Memory B cell (primary cell): Measurements from ENCODE around the gene IL22RA1.

Experiments used
- ATAC-seq: fragments of 150-1000 bp; cut with Tn5 transposase; 2 replicates; pipeline ENCODE4 v1.10.0; 2021; ENCODE audit warnings: low read depth, mild to moderate bottlenecking, moderate library complexity
- DNase-seq, 2 donors: peaks; one replicate each; pipeline ENCODE4 v3.0.0; 2022; ENCODE audit warnings: low spot score in 2 of 2
- H3K27ac Mint-ChIP-seq: one replicate; pipeline ENCODE4 v1.8.0; 2022; ENCODE audit warnings: mild to moderate bottlenecking, moderate library complexity, mixed read lengths
- H3K27me3 Mint-ChIP-seq: one replicate; pipeline ENCODE4 v1.8.0; 2022; ENCODE audit warnings: mixed read lengths
- H3K36me3 Mint-ChIP-seq: one replicate; pipeline ENCODE4 v1.8.0; 2022; ENCODE audit warnings: mild to moderate bottlenecking, mixed read lengths
- H3K4me1 Mint-ChIP-seq: one replicate; pipeline ENCODE4 v1.8.0; 2022; ENCODE audit warnings: mixed read lengths
- H3K4me3 Mint-ChIP-seq: one replicate; pipeline ENCODE4 v1.8.0; 2022; ENCODE audit warnings: mild to moderate bottlenecking, moderate library complexity, mixed read lengths
- H3K9me3 Mint-ChIP-seq: one replicate; pipeline ENCODE4 v1.8.0; 2022; ENCODE audit warnings: mixed read lengths

IL22RA1 gene

GRCh38 chr1:24109686-24110475, 33.1 kb downstream of the IL22RA1 start:
- H3K4me3 Mint-ChIP-seq: no peak overlapping the region
- H3K36me3 Mint-ChIP-seq: no peaks in the 10 kb centered on the region

GRCh38 chr1:24109166-24109483, 33.8 kb downstream of the IL22RA1 start:
- H3K27ac Mint-ChIP-seq: no peak overlapping the region
- no peak for ATAC-seq

More at GRCh38 chr1:24109686-24110475, 33.1 kb downstream of the IL22RA1 start:
- ATAC-seq (no peak), DNase-seq (no peak)
- peaks cover 14% of the 10 kb centered on the region for H3K4me1 Mint-ChIP-seq
- peaks cover 8% of the 10 kb centered on the region for H3K27me3 Mint-ChIP-seq
- H3K27ac Mint-ChIP-seq: no peak overlapping the region
- no peaks in the 10 kb centered on the region for H3K9me3 Mint-ChIP-seq

GRCh38 chr1:24108334-24109165, 34.4 kb downstream of the IL22RA1 start:
- Mint-ChIP-seq H3K27me3 (peaks cover 4% of the 10 kb centered on the region), H3K4me1 (peaks cover 11% of the 10 kb centered on the region), H3K4me3 (no peak overlapping the region), H3K36me3 (no peaks in the 10 kb centered on the region), H3K9me3 (no peaks in the 10 kb centered on the region), H3K27ac (no peak overlapping the region)
- DNase-seq (no peak), ATAC-seq (no peak)

More at GRCh38 chr1:24109166-24109483, 33.8 kb downstream of the IL22RA1 start:
- Mint-ChIP-seq H3K9me3 (no peaks in the 10 kb centered on the region), H3K27me3 (peaks cover 8% of the 10 kb centered on the region), H3K4me1 (peaks cover 14% of the 10 kb centered on the region), H3K36me3 (no peaks in the 10 kb centered on the region), H3K4me3 (no peak overlapping the region)
- DNase-seq: no peak

GRCh38 chr1:24107462-24108138, 35.3 kb downstream of the IL22RA1 start:
- ATAC-seq (no peak), DNase-seq (no peak)
- Mint-ChIP-seq H3K36me3 (no peaks in the 10 kb centered on the region), H3K4me1 (peaks cover 4% of the 10 kb centered on the region), H3K27me3 (no peaks in the 10 kb centered on the region), H3K27ac (peak overlapping the region; percentile 15), H3K9me3 (no peaks in the 10 kb centered on the region), H3K4me3 (no peak overlapping the region)

GRCh38 chr1:24105368-24106160, 37.4 kb downstream of the IL22RA1 start:
- Mint-ChIP-seq H3K27me3 (no peaks in the 10 kb centered on the region), H3K4me1 (no peaks in the 10 kb centered on the region), H3K9me3 (no peaks in the 10 kb centered on the region), H3K27ac (no peak overlapping the region), H3K36me3 (no peaks in the 10 kb centered on the region), H3K4me3 (no peak overlapping the region)
- ATAC-seq (no peak), DNase-seq (no peak)

GRCh38 chr1:24104854-24105253, 38.1 kb downstream of the IL22RA1 start:
- Mint-ChIP-seq H3K27me3 (no peaks in the 10 kb centered on the region), H3K4me1 (no peaks in the 10 kb centered on the region), H3K36me3 (no peaks in the 10 kb centered on the region), H3K9me3 (no peaks in the 10 kb centered on the region), H3K4me3 (no peak overlapping the region), H3K27ac (no peak overlapping the region)
- no peak for ATAC-seq
- no peak for DNase-seq

- no peaks in the 10 kb centered on the region for H3K4me1 Mint-ChIP-seq
- no peak overlapping the region for H3K4me3 Mint-ChIP-seq
- no peaks in the 10 kb centered on the region for H3K36me3 Mint-ChIP-seq
- DNase-seq (no peak), ATAC-seq (no peak)
- H3K27me3 Mint-ChIP-seq: no peaks in the 10 kb centered on the region
- no peak overlapping the region for H3K27ac Mint-ChIP-seq
- H3K9me3 Mint-ChIP-seq: no peaks in the 10 kb centered on the region
These were observed 39.1 kb downstream of the IL22RA1 start for GRCh38 chr1:24103879-24104278.

GRCh38 chr1:24103408-24103807, 39.5 kb downstream of the IL22RA1 start:
- Mint-ChIP-seq H3K4me3 (no peak overlapping the region), H3K27me3 (no peaks in the 10 kb centered on the region), H3K36me3 (no peaks in the 10 kb centered on the region), H3K9me3 (no peaks in the 10 kb centered on the region), H3K4me1 (no peaks in the 10 kb centered on the region), H3K27ac (no peak overlapping the region)
- no peak for DNase-seq
- no peak for ATAC-seq

GRCh38 chr1:24102961-24103360, 40.0 kb downstream of the IL22RA1 start:
- no peaks in the 10 kb centered on the region for H3K9me3 Mint-ChIP-seq
- no peaks in the 10 kb centered on the region for H3K27me3 Mint-ChIP-seq
- no peak for DNase-seq
- no peak for ATAC-seq
- no peak overlapping the region for H3K4me3 Mint-ChIP-seq
- H3K27ac Mint-ChIP-seq: no peak overlapping the region
- no peaks in the 10 kb centered on the region for H3K36me3 Mint-ChIP-seq
- no peaks in the 10 kb centered on the region for H3K4me1 Mint-ChIP-seq

GRCh38 chr1:24101796-24102586, 40.9 kb downstream of the IL22RA1 start:
- ATAC-seq (no peak), DNase-seq (no peak)
- H3K36me3 Mint-ChIP-seq: no peaks in the 10 kb centered on the region
- no peak overlapping the region for H3K27ac Mint-ChIP-seq
- no peaks in the 10 kb centered on the region for H3K4me1 Mint-ChIP-seq
- H3K4me3 Mint-ChIP-seq: no peak overlapping the region
- H3K9me3 Mint-ChIP-seq: no peaks in the 10 kb centered on the region
- H3K27me3 Mint-ChIP-seq: no peaks in the 10 kb centered on the region

GRCh38 chr1:24100945-24101737, 41.8 kb downstream of the IL22RA1 start:
- no peaks in the 10 kb centered on the region for H3K9me3 Mint-ChIP-seq
- ATAC-seq (no peak), DNase-seq (no peak)
- H3K4me1 Mint-ChIP-seq: no peaks in the 10 kb centered on the region
- no peak overlapping the region for H3K27ac Mint-ChIP-seq
- H3K36me3 Mint-ChIP-seq: no peaks in the 10 kb centered on the region
- H3K27me3 Mint-ChIP-seq: peaks cover 2% of the 10 kb centered on the region
- H3K4me3 Mint-ChIP-seq: no peak overlapping the region

- Mint-ChIP-seq H3K4me1 (no peaks in the 10 kb centered on the region), H3K9me3 (no peaks in the 10 kb centered on the region), H3K27me3 (peaks cover 9% of the 10 kb centered on the region), H3K27ac (no peak overlapping the region), H3K36me3 (no peaks in the 10 kb centered on the region), H3K4me3 (no peak overlapping the region)
- ATAC-seq (no peak), DNase-seq (no peak)
These were observed 43.8 kb downstream of the IL22RA1 start for GRCh38 chr1:24098943-24099638.
